ENCODE measurements around the gene GID4.

Gene GID4

GRCh38 chr17:18105595-18105994 is 66.4 kb downstream of the GID4 start:
- no peak for DNase-seq

GRCh38 chr17:18106211-18106610 is 67.0 kb downstream of the GID4 start:
- DNase-seq = no peak

- no peak for DNase-seq
Observed at GRCh38 chr17:18107061-18107790, 68.0 kb downstream of the GID4 start.

- no peak for DNase-seq
Observed at GRCh38 chr17:18107971-18108370, 68.8 kb downstream of the GID4 start.

- DNase-seq = no peak
Observed at GRCh38 chr17:18108401-18109312, 69.4 kb downstream of the GID4 start, which contains the start of gene MYO15A. MYO15A (plus strand) TSS chr17:18108756; CDS start chr17:18118801, 10,045 bp downstream.

- DNase-seq = no peak
Observed at GRCh38 chr17:18109935-18110485, 70.8 kb downstream of the GID4 start.

- DNase-seq = no peak
Observed at GRCh38 chr17:18110636-18111145, 71.5 kb downstream of the GID4 start.

GRCh38 chr17:18111330-18111971 is 72.2 kb downstream of the GID4 start:
- no peak for DNase-seq

GRCh38 chr17:18115517-18115916 is 76.3 kb downstream of the GID4 start:
- DNase-seq = no peak

- DNase-seq = no peak
Observed at GRCh38 chr17:18116078-18116477, 76.9 kb downstream of the GID4 start.

GRCh38 chr17:18117533-18117932 is 78.3 kb downstream of the GID4 start:
- no peak for DNase-seq
